G401 (cell line): Measurements from ENCODE around the gene MTCP1. TPM values are rescaled to one million over a fixed set of nuclear protein-coding genes. Genes with fewer than 3 reads are reported as not detected.

Experiments
- DNase-seq: peaks from one replicate; pipeline ENCODE4 v3.0.0-alpha.2; 2015; ENCODE audit warnings: low spot score
- in situ Hi-C: cut with HindIII; loops from 2 replicates; pipeline ENCODE4 v1.10.0; 2016; ENCODE audit warnings: low sequenced_read_pairs, mixed read lengths
- total RNA-seq: library from RNA; depleted of rRNA; stranded (reverse); fragments of >200 nt; shearing (Covaris generic); gene quantifications from 2 replicates; pipeline ENCODE4 v1.2.3, GENCODE V29; 2014; rRNA removed

Gene MTCP1, protein sequence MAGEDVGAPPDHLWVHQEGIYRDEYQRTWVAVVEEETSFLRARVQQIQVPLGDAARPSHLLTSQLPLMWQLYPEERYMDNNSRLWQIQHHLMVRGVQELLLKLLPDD
- 6.5 and 29.0 TPM in 2 replicates for total RNA-seq

DNA sequence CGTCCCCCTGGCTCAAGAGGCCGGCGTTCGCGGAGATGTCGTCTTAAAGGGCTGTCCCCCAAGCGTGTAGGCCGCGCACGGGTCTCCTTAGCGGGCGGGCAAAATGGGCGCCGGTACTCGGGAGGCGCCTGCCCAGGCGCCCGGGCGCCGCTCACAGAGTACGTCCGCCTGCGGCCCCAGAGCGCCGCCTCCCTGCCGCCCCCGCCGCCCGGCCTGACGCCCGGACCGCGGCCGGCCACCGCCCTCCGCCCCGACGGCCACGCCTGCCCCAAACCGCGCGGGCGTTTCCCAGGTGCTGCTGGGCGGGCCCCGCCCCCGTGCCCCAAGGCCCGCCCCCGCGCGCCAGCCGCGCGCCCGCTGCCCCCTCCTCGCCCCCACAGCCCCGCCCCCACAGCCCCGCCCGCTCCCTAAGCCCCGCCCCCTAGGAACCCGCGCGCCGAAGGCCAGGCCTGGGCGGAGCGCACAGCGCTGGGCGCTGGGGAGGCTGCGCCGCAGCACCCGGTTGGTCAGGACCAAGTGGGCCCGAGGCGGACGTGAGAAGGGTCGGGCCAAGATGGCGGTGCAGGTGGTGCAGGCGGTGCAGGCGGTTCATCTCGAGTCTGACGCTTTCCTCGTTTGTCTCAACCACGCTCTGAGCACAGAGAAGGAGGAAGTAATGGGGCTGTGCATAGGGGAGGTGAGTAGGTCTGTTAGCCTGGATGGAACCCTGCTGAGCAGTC, at the start of gene MTCP1, which contains the start of the genes BRCC3 and CMC4:
Gene MTCP1 (minus strand): TSS at position 162 of the 719 bp plus-strand sequence. CDS start 5,126 bp downstream, outside the sequence.
Gene BRCC3 (plus strand): TSS at position 534 of the 719 bp plus-strand sequence. CDS start 20 bp downstream, at position 554.
Gene CMC4 (minus strand): TSS at position 162 of the 719 bp plus-strand sequence. CDS start 7,113 bp downstream, outside the sequence.
- in situ Hi-C loops, result no loop called here
- DNase-seq, result peak; percentile 81

GRCh38 chrX:155115174-155115819, 44.4 kb upstream of the MTCP1 start:
- in situ Hi-C loops, result no loop called here
- DNase-seq, result no peak

DNA sequence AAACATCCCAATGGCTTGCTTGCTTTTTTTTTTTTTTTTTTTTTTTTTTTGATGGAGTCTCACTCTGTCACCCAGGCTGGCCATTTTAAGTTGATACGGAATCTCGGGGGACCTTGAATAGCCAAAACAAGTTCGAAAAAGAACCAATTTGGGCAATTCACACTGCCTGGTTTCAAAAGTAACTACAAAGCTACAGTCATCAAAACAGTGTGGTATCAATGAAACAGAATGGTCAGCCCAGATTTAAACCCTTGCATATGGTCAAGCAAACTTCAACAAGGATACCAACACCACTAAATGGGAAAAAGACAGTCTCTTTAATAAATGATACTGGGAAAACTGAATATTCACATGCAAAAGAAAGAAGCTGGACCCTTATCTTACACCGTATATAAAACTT, 42.2 kb upstream of the MTCP1 start:
- in situ Hi-C loops, result no loop called here
- DNase-seq, result no peak

- in situ Hi-C loops, result no loop called here
- DNase-seq, result no peak
Observed at GRCh38 chrX:155112171-155112570, 41.2 kb upstream of the MTCP1 start.

DNA sequence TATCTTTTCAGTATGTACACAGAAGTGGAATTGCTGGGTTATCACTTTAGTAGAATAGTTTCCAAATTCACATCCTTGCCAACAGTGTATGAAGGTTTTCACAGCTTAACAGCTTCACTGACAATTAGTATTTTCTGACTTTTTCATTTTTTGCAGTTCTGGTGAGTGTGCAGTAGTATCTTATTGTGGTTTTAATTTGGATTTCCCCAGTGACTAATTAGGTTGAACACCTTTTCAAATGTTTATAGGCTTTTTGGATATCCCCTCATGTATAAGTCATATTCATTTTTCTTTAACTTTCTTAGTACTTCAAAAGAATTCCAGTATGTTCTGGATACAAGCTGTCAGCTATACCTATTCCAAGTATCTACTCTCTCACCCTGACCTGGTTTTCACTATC, 37.5 kb upstream of the MTCP1 start:
- no peak for DNase-seq
- in situ Hi-C loops, result no loop called here

DNA sequence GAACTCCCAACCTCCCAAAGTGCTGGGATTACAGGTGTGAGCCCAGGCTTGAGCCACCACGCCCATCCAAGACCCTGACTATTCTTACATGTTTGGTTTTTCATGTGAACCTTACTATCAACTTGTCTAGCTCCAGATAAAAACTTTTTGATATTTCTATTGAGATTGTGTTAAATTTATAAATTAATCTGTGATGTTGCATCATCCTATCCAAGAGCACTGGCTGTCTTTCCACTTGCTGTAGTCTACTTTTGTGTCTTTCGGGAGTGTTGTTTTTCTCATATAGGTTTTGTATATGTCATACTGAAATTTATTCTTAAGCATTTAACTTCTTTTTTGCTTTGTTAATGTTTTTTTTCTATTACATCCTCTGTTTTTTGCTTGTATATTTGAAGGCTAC, 35.0 kb upstream of the MTCP1 start:
- in situ Hi-C loops, result no loop called here
- DNase-seq, result no peak

DNA sequence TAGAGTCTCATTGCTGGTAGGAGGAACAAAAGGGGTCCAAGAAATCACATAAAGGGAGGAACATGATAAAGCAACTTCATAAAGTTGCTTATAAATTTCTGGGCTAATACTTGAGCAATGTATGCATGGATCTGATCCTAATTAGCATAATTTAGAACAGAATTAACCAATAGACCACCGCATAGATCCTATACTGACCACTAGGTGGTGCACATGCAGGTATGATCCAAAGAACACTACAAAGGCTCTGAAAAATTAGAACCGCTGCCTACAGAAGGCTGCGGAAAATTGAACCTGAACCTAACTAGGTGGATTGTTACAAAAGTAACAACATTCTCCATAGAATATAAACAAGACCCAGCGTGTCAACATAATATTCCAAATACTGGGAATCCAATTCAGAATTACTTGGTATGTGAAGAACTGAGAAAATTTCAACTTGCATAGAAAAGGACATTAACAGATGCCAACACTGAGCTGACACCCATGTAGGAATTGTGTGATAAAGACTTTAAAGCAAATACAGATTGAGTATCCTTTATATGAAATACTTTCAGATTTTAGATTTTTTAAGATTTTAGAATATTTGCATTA, 23.6 kb upstream of the MTCP1 start:
- in situ Hi-C loops, result no loop called here
- peak; percentile 39 for DNase-seq

DNA sequence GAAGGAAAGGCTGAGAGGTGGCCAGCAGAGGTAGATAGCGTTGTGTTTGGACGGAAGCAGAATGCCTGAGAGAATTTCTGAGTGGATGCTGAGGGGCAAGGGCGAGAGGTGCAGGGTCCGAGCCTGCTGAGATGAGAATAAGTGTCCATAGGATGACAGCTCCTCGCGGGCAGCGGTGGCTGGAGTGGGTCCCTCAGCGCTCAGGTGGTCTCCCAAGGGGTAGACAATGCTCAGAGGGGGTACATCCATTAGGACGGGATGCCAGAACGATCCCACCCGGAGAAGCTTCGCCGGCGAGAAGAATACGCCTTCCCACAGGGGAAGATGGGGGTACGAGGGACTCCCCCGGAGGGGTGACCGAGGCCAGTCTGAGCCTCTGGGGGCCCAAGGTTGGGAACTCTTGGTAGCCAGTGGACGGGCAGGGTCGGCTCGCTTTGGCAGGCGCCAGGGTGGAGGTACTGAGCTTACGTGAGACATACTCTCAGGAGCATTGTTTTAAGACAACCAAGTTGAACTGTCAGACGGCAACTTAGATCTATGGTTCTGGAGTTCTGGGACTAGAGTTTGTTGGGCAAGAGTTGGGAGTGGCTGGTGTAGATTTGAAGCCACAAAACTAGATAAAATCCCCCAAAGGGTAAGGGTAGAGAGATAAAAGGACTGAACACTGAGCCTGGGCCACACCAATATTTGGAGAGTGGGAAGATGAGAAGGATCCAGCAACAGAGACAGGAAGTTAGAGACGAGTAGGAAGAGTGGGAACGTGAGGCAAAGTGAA, 16.2 kb upstream of the MTCP1 start:
- DNase-seq, result no peak
- in situ Hi-C loops, result no loop called here

DNA sequence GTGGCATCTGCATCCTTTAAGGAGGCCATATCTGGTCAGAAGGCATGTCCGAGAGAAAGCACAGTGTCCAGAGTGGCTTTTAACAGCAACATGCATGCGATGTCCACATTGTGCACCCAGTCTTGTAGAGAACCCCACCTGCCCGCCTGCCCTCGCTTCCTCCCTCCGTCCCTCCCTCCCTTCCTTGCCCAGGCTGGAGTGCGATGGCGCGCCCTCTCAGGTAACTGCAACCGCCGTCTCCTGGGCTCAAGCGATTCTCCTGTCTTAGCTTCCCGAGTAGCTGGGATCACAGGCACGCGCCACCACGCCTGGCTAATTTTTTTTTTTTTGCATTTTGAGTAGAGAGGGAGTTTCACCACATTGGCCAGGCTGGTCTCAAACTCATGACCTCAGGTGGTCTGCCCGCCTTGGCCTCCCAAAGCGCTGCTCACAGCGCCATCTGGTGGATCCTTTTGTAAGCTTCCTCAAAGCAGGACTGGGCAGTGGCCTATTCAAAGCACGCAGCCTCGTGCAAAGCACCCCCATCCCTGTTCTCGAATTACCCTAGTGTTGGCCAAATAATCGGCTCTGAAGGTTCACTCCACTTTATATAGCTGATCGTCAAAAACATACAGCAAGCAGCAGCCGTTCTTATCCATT, 15.4 kb upstream of the MTCP1 start:
- in situ Hi-C loops, result no loop called here
- DNase-seq, result no peak

DNA sequence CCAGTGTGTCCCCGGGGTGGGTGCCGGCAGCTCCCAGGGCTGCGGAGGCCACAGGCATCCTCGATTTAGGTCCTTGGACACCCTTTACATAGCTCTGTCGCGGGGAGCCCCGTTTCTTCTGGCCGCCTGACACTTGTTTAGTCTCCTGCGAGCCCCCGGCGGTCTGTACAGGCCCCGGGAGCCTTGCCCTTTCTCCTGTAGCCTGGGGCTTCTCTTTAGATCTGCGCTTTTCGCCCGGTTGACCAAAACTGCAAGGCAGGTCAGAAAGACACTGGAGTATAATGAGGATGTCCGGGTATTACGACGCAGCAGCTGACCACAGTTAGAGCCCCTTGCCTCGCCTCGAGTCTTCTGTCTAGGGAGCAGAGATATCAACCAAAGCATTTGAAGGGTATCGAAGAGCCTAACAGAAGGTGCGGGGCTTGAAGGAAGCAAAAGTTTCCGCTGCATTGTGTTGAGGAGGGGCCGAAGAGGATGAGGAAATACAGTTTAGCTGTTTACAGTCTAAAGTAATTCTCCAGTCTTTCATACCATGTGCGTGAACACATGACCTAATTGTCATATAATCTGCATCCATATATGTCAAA, 851 bp upstream of the MTCP1 start:
- DNase-seq, result no peak
- in situ Hi-C loops, result no loop called here

DNA sequence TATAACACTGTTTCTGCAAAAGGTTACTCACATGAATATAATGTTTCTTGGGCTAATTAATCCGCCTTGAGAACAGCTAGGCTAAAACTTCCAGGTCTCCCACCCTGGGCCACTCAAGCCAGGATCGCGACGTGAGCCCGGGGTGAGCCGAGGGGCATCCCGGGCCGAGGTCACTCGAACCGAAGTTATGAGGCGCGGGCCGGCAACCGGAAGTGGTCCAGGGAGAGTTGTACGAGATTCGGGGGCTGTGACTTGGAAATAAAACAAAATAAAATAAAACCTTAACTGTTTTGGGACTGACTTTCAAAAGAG, 317 bp downstream of the MTCP1 start:
- DNase-seq, result no peak
- in situ Hi-C loops, result no loop called here

DNA sequence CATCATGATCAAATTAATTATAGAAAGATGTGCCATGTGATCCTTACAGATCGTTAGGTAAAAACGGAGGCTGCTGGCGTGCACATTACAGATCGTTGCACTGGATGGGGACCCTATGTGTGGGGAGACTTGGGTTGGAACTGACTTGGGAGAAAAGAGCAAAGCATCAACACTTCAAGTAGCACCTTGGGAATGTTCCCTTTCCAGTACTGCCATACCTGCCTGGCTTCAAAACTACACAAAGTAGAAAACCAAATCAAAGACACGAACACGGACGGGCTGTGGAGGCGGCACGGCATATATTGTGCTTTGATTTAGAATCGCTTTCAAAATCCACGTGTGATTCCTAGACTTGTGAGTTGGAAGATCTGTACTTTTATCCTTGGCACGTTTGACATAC, 898 bp downstream of the MTCP1 start:
- in situ Hi-C loops, result no loop called here
- peak; percentile 7 for DNase-seq

- in situ Hi-C loops, result no loop called here
- no peak for DNase-seq
Observed at GRCh38 chrX:155069414-155069813, 1.5 kb downstream of the MTCP1 start.

- no peak for DNase-seq
- in situ Hi-C loops, result no loop called here
Observed at GRCh38 chrX:155068165-155068564, 2.8 kb downstream of the MTCP1 start.

DNA sequence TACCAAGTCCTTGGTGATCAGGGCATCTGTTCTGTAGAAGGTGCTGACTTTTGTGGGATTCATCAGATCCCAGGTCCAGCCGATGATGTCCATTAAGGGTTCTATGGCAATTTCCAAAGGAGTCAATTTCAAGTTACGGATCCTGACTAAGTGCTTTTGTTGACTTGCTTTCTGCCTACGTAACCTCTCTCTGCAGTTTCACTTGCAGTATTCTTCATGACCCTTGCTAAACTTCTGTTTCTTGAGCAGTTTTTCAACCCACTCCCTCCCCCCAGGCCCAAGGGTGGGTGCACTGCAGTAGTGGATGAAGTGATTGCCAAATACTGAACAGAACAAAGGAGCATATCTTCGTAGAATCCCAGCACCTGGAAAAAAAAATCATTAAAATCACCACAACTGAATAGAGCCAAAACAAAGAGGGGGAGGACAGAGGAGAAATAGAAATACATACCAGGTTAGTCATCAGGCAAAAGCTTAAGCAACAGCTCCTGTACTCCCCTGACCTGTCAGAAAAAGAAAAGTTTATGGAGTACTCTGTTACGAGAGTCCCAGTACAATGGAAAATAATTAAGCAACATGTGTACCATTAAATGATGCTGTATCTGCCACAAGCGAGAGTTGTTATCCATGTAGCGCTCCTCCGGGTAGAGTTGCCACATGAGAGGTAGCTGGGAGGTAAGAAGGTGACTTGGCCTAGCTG, 5.8 kb downstream of the MTCP1 start:
- no peak for DNase-seq
- in situ Hi-C loops, result no loop called here

GRCh38 chrX:155061760-155062159, 9.2 kb downstream of the MTCP1 start:
- peak; percentile 1 for DNase-seq
- in situ Hi-C loops, result no loop called here

- DNase-seq, result peak; percentile 66
- in situ Hi-C loops, result no loop called here
Observed at GRCh38 chrX:155056877-155057792, 13.8 kb downstream of the MTCP1 start.
